ELF-1 (cell line): ENCODE measurements around the gene NTF4.
A peak's percentile ranks its signal among the peaks of the same experiment; 100 is the strongest.

Experiments
- DNase-seq: peaks from one replicate; pipeline ENCODE4 v3.0.0-alpha.2; 2016; ENCODE audit warnings: low read depth, low spot score

NTF4 gene

GRCh38 chr19:49064768-49065611 lies at the start of gene NTF4:
Gene NTF4, minus strand, starts transcription at chr19:49064818. Its CDS starts 2,821 bp downstream, at chr19:49061997.
- peak; percentile 56 for DNase-seq

GRCh38 chr19:49113762-49114629 lies 49.4 kb upstream of the NTF4 start, which contains the start of gene LIN7B:
Gene LIN7B, plus strand, starts transcription at chr19:49114370. Its CDS starts 35 bp downstream, at chr19:49114405.
- peak; percentile 78 for DNase-seq

- DNase-seq, result no peak
Measured at GRCh38 chr19:49111218-49111998, 46.8 kb upstream of the NTF4 start.

GRCh38 chr19:49110567-49110966 lies 45.9 kb upstream of the NTF4 start:
- no peak for DNase-seq

GRCh38 chr19:49109569-49110233 lies 45.1 kb upstream of the NTF4 start:
- no peak for DNase-seq

GRCh38 chr19:49109051-49109450 lies 44.4 kb upstream of the NTF4 start:
- DNase-seq, result no peak

- no peak for DNase-seq
Measured at GRCh38 chr19:49107625-49108459, 43.2 kb upstream of the NTF4 start.

GRCh38 chr19:49106648-49107135 lies 42.1 kb upstream of the NTF4 start:
- peak; percentile 81 for DNase-seq

- DNase-seq, result no peak
Measured at GRCh38 chr19:49104229-49104864, 39.7 kb upstream of the NTF4 start.

- no peak for DNase-seq
Measured at GRCh38 chr19:49103331-49104085, 38.9 kb upstream of the NTF4 start.

- no peak for DNase-seq
Measured at GRCh38 chr19:49102303-49102702, 37.7 kb upstream of the NTF4 start.

GRCh38 chr19:49101160-49101559 lies 36.5 kb upstream of the NTF4 start:
- peak; percentile 29 for DNase-seq

- no peak for DNase-seq
Measured at GRCh38 chr19:49098795-49099194, 34.2 kb upstream of the NTF4 start.

GRCh38 chr19:49097453-49098288 lies 33.1 kb upstream of the NTF4 start:
- peak; percentile 96 for DNase-seq

GRCh38 chr19:49094505-49095482 lies 30.2 kb upstream of the NTF4 start:
- DNase-seq, result no peak

GRCh38 chr19:49092686-49093085 lies 28.1 kb upstream of the NTF4 start:
- no peak for DNase-seq
